Frontal cortex (tissue), 4 donors: ENCODE data around the gene NUDCD3. TPM values are rescaled to one million over a fixed set of nuclear protein-coding genes. Genes with fewer than 3 reads are reported as not detected.

ENCODE experiments used
- DNase-seq, 2 donors: peaks; one replicate each; pipeline ENCODE4 v3.0.0; 2012; ENCODE audit warnings: low spot score in 2 of 2
- FAIRE-seq: peaks from 2 replicates; lab custom pipeline; 2012; peaks lifted over from hg19 to GRCh38; lab: Jason Lieb, UNC
- total RNA-seq: library from RNA; depleted of rRNA; stranded (reverse); fragments of >200 nt; gene quantifications from one replicate; pipeline ENCODE4 v1.2.3, GENCODE V29; 2014
- donor health status: control.
- donor health status: control.
- donor health status: control.

The NUDCD3 gene
- total RNA-seq, 1 donor from 2014 or later = 110 TPM

DNA sequence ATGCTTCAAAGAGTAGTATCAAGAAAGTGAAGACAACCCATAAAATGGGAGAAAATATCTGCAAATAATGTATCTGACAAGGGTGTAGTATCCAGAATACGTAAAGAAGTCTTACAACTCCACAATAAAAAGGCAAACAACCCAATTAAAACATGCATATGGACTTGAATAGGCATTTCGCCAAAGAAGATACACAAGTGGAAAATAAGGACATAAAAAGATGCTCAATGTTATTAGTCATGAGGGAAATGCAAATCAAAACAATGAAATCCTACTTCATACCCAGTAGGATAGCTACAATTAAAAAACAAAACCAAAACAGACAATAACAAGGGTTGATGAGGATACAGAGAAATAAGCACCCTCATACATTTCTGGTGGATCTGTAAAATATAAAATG, 79.2 kb downstream of the NUDCD3 start:
- FAIRE-seq (no peak), DNase-seq (no peak)

DNA sequence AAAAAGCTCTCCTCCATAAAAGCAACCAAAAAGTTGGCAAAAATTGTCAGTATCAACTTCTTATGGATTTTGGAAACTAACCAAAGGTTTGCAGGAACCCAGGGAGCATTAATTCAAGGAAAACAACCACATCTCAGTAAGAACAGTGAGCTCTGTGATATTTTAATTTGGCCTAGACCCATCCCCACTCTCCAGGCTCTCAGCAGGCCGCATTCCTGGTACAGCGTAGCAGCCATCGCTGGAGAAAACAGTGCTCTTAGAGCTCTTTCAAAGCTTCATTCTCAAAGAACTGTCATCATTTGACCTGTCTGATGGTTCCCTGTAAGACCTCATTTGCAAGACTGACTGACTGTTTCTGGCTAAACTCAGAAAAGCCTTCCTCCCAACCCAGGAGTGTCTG, 81.9 kb downstream of the NUDCD3 start:
- no peak for DNase-seq
- FAIRE-seq = no peak

DNA sequence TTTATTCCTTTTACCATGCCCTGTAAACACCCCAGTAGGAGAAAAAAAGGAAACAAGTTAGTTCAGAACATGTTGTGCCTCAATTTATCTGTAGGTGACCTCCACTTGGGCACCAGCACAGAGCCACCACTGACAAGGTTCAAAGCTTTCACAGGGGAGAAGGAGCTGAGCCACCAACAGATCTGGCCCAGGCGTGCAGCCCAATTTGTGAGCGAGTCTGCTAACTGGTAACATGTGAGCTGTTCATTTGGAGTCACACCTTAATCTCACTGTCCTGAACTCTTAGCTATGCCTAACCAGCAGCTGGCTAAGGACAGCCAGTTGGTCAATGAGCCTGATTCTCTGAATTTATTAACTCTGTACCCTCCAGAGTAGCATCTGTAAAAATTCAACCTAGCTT, 86.7 kb downstream of the NUDCD3 start:
- no peak for FAIRE-seq

DNA sequence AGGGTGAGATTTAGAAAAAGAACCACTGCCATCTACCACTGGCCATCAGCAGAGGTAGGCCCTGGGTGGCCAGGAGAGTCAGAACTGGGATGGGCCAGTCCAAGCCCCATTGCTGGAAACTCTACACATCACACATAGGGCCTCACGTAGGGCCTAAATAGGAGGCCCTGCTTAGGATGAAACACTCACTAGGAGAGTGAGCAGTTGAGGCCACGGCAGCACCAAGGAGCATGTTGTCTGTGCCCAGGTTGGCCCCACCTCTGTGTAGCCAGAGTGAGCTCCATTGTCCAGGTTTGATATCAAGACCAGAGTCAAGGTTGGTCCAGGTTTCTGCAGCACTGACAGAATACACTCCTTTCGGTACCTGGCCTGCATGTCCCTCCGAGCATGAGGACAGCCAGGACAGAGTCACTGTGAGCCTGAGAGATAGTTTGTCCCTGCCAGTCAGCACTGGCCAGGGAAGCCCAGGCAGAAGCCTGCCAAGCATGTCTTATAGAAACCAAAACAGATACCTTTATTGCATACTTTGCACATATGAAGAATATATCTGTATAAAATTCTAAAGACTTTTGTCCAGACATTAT, 87.2 kb downstream of the NUDCD3 start:
- no peak for FAIRE-seq
- no peak for DNase-seq

More for the DNA sequence above, 86.7 kb downstream of the NUDCD3 start:
- no peak for DNase-seq

DNA sequence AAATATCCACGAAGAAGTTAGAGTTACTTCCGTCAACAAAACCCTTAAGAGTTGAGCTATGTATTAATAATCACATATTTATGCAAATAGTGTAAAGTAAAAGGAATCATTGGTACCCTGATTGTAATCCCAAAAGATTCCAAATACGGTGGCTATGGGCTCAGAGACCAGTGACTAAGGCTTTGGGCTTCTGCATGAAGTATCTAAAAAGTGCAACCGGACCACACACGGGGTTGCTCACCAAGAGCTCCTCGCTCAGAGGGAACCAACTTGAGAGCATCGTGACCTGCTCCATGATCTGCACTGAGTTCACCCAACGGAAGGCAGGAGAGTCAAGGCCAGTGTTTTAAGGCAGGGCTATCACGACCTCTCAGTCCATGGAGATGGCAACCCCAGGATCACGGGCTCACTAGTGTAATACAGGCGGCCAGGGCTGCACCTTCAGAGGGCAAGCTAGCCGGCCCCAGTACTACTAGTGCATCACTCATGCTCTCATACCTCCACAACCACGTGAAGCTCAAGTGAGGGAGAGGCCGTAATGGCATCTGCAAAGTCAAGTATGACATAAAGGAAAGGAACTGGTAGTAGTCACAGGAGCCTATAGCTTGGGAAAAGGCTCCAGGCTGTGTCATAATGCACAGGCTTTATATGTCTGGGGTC, 87.9 kb downstream of the NUDCD3 start:
- FAIRE-seq (no peak), DNase-seq (no peak)

DNA sequence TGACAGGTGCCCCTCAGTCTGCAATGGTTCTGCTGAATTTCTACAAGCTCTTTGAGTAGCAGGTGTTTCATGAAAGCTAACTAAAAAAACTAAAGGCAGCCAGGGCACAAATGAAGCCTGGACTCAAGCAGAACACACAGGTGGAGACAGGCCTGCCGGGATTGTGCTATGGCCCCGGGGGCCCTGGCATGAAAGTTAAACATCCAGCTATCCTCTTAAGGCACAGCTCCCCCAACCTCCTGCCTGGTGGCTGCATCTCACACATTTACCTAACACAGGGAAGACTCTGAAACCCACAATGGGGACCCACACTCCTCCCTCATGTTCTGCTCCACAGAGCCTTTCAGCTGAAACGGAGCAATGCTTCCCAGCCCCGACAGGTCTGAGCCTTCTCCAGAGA, 88.8 kb downstream of the NUDCD3 start:
- FAIRE-seq (no peak), DNase-seq (no peak)

DNA sequence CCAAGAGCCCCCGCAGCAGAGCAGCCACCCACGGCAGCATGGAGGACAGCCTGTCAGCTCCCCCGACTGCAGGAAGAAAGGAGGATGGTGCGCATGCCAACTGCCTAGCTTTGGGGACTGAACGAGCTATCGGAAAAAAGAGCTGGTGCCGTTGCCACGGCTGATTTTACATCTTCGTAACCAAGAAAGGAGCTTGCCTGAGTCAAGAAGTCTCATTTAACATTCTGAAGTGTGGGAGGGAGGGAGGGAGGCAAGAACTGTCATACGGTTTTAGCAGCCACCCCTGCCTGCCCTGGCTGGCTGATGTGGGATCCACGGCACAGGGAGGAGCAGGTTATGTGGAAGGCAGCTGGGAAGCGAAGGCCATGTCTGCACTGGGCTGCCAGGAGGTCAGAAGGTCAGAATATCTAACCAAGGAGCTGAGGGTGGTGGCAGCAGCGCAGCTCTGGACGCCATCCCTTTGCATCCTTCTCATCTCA, 90.4 kb downstream of the NUDCD3 start:
- no peak for DNase-seq
- no peak for FAIRE-seq

DNA sequence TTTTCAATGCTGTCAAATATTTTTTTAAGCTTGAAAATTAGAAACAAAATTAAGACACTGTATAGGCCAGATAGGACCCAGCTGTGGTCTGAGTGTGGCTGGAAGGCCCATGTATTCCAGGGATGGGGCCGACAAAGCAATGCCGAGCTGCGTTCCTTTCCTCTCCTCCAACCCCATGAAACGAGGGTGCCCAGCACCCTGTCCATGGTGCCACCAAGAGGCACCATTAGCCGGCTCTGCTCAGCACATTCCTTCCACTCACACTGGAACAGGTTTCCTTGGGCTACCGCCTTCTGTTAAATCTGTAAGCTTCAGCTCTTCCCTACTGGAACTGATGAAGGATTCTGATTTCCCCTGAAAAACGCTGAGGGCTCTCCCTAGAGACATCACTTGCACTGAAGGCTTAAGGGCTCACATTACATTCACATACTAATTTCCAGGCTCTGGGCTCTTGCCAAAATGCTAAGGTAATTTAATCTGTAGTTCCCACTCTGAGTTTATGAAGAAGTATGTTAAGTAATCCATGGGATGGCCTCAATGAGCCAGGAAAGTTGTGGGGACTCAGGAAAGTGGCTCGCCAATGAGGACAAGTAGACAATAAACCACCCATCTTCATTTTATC, 91.4 kb downstream of the NUDCD3 start:
- FAIRE-seq (no peak), DNase-seq (no peak)

DNA sequence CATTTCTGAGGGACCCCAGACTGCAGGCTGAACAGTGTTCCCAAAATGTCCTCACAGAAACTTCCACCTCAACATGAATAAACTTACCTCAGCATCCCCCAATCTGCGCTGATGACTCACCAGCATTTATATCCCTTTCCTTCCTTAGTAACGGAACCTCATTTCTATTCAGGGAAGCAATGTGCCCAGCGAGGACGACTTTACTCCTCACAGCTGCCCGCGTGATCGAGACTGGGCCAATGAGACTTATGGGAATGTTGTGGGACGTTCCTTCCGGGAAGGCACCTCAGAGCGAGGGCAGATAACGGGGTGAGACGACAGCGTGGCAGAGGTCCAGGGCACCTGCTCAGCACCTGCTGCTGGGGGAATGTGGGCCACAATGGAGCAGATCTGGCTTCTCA, 91.9 kb downstream of the NUDCD3 start:
- DNase-seq = no peak
- no peak for FAIRE-seq

DNA sequence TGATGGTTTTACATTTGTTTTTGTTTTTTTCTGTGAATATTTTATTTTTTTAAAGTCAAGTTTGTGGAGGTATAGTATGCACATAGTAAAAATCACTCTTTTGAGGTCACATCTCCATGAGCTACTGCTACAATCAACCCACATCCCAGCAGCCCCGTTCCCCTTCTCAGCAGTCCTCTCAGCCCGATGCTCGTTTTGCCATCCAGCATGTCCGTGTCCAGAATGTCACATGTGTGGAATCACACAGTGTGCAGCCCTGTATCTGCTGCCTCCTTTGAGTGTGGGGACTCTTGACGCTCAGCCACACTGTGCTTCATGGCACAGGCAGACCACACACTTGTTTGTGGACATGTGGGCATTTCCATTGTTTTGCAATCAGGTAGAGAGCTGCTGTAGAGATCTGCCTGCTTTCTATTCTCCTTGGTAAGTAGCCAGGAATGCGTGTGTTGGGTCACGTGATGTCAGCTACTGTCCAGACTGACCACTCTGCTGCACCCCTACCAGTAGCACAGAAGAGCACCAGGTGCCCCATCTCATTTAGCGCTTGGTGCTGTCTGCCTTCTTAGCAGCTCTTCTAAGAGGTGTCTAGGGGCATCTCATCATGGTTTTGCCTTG, 93.4 kb downstream of the NUDCD3 start:
- DNase-seq (no peak), FAIRE-seq (no peak)

DNA sequence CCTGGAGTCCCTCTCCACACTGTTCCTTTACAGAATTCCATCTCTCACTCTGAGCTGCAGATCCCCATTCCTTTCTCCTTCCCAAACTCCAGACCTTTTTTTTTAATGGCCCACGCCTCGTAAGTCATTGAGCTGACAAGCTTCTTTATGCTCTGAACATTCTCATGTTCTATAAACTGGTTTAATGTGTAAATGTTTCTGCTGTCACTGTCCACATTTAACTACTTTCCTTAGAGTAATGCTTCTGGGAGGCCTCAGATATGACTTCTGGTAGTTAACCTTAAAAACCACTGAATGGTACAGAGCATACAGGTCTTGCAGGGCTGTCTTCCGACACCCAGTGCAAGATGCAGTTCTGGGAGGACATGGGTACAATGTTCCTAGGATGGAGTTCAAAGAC, 94.0 kb downstream of the NUDCD3 start:
- FAIRE-seq (no peak), DNase-seq (no peak)

DNA sequence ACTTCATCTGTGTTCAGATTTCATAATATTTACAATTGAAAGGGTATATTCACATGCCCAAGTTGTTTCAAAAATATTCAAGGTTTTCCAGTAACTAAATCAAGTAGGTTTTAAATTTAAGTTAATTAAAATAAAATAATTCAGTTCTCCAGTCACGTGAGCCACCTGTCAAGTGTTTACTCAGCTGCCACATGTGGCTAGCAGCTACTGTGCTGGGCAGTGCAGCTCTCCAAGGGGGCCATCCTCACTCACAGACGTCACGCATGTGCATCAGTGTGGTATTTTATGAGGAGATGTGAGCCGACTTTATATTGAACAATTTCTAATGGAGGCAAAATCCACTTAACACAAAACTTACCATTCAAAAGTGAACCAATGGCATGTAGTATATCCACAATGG, 95.4 kb downstream of the NUDCD3 start:
- FAIRE-seq (no peak), DNase-seq (no peak)

DNA sequence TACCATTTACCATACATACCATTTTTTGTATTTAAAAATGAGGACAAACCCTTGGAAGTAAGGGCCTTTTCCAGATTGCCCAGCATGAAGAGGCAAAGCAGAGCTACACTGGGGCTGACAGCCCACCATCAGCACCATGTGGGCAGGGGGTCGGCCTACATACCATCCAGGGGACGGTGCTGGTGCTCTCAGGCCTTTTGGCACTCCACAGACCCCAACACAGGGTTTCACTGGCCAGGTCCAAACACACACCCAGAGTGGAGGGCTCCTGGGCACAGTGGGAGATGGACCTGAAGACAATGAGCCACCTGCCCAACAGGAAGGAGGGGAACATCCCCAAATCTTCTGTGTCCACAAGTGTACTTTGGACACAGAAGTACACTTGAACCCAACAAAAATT, 95.8 kb downstream of the NUDCD3 start:
- DNase-seq (no peak), FAIRE-seq (no peak)

DNA sequence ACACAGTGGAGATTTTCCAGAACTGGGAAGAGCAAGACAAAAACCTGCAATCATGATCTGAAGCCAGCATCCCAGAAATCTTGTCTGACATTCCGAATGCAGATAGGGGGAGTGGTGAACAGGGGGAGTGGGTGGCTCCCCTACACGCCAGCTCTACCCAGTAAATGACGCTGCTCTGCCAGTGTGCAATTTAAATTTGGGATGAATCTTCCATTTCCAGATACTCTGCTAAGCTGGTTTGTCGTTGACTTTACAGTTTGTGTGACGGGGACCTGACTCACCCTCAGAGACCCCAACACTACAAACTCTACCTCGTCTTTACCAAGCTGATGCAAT, 96.4 kb downstream of the NUDCD3 start:
- DNase-seq = no peak

DNA sequence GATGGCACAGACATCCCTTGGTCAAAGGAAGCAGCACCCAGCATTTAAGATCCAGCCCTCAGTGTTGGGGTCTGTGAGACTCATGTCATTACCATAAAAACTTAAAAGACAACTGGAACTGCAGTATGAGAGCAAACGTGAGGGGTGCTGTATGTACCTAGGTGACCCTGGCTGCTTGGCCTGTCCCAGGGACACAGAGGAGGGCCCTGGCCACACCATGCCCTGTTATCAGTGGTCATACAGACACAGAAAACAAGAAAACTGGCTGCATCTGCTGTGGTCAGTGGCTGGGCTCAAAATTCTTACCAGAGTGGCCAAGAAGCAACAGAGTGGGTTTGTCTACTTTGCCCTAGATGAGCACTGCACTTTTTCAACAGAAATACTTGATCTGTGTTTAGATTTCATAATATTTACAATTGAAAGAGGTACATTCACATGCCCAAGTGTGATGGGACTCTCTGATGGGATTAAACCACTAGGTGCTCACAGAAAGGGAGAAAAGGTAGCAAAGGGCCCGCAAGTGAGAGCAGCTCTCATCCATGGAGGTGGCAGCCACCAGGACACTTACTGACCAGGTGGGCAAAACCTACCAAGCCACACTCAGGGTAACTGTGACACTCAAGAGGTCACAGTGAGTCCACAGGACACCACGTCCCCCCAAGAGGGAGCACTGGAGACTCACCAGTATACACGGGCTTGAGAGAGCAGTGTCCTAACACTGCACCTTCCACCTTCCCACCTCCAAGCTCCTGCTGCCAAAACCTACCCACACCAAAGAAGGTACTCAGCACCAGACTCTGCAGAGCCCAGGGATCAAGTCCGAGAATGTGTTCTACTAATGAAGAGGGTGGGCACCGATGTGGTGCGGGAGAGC, 97.0 kb downstream of the NUDCD3 start:
- FAIRE-seq (no peak), DNase-seq (no peak)

More for the DNA sequence above, 96.4 kb downstream of the NUDCD3 start:
- no peak for FAIRE-seq

DNA sequence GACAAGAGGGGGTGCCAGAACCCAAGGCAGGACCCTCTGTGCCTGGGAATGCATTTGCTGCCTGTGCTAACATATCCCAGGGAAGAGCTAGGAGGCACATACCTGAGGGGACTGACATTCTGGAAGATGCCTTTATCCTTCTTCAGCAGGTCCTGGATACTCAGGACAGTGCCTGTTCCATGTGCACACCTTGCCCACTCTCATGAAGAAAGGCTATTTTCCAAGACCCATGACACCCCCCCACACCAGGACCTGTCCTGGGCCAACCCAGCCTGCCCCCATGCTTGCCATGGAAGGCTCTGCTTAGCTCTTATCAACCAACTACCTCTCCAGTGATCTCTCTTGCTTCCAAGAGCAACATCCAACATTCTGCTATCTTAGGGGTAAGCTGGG, 97.8 kb downstream of the NUDCD3 start:
- FAIRE-seq = no peak
- no peak for DNase-seq

DNA sequence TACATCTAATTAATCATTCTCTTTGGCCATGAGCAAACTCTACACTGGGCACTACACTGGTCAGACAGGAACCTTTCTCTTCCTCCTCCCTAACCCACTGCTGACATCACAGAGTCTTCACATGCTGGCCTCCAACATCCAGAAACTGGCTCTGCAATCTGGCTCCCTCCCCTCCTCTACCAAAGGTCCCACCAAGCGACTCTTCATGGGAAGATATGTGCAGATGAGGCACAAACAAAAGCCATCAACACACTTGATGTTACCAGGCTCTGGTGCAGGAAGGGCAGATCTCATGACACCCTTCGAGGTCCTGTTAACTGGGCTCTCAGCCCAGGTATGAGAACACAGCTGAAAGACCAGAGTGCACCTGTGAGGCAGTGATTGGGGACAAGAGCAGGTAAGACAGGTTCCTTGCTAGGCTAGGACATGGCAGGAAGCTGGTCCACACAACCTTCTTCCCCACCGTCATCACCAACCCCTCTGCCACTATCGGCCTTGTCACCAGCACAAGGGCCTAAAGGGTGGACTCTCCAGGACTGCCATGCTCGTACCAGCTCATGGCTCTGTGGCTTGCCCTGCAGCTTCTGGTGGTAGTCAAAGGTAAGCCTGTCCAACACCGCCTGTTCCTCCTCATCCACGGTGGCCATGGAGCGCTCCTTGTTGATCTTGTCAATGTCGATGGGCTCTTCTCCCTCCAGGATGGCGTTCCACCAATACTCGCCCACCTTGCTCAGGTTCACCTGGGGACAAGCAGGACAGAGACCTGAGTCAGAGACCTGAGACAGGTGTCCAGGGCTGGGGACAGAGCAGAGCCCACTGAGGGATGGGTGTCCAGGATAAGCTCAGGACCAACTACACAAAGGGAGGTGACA, 98.5 kb downstream of the NUDCD3 start:
- no peak for DNase-seq
- FAIRE-seq = no peak

DNA sequence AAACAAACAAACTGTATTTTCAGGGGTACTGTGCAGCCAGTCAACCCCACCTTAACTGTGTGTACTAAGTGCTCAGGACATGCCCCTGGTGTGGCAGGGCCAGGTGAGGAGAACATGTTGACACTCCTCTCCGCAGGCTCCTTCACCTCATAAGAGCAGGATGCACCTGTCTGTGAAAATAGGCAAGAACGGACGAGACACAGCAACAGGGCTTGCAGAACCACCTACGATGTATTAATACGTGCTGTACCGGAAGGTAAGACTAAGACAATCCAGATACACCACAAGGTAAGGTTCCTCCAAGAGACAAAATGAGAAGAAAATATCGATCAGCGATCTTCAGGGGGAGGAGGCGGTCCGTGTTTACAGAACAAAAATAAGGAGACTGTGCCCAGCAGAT, 99.3 kb downstream of the NUDCD3 start:
- FAIRE-seq (no peak), DNase-seq (no peak)

DNA sequence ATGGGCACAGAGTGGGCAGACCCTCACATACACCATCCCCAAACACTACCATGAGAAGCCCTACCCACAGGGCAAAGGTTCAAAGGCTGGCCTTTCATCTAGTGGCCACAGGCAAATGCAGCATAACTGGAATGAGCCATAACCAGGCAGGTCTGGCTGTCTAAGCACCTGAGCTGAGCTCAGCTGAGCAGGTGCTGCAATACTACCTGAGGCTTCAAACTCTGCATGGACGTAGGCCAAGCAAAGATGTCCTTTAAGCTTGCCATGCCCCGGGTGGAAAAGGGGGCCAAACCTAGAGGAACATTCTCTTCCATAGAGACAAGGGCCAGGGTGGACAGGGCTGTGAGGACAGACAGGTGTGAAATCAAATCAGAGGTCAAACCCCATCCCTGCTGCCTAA, 99.8 kb downstream of the NUDCD3 start:
- FAIRE-seq (no peak), DNase-seq (no peak)
